Tibial artery (tissue), 4 donors: ENCODE measurements around the gene SPATA20.

Source experiments
- DNase-seq, 2 donors: peaks; one replicate each; pipeline ENCODE4 v3.0.0-alpha.2; 2019
- H3K27ac ChIP-seq, 2 donors: fragments of 200-600 bp; sonication (generic) in 1 of 2; 1 replicate in 1 of 2; 2 replicates in 1 of 2; pipeline ENCODE4 v1.5.1; 2018 to 2019; ENCODE audit warnings: mild to moderate bottlenecking in 1 of 2
- H3K27me3 ChIP-seq, 2 donors: fragments of 200-600 bp; sonication (generic) in 1 of 2; one replicate each; pipeline versions ENCODE4 v1.5.1 to v1.6.0; 2016 to 2019
- H3K36me3 ChIP-seq, 3 donors: fragments of 200-600 bp; sonication (generic) in 2 of 3; one replicate each; pipeline ENCODE4 v1.5.1; 2016 to 2019; ENCODE audit warnings: mild to moderate bottlenecking in 2 of 3
- H3K4me1 ChIP-seq, 4 donors: fragments of 200-600 bp; sonication (generic) in 2 of 4; 1 replicate in 3 of 4; 2 replicates in 1 of 4; pipeline ENCODE4 v1.5.1; 2016 to 2019
- H3K4me3 ChIP-seq, 2 donors: fragments of 200-600 bp; sonication (generic) in 1 of 2; 1 replicate in 1 of 2; 2 replicates in 1 of 2; pipeline ENCODE4 v1.5.1; 2018 to 2019; ENCODE audit warnings: mild to moderate bottlenecking in 2 of 2
- H3K9me3 ChIP-seq, 3 donors: fragments of 200-600 bp; sonication (generic) in 1 of 3; one replicate each; pipeline ENCODE4 v1.5.1; 2016 to 2019
- intact Hi-C: fragments of 100-400 bp; cut with DNase I; formaldehyde crosslinking; loops from one replicate; pipeline ENCODE4 v1.15.0; 2023; ENCODE audit warnings: low total_unique reads
- TF ChIP-seq, protein P1 (sequence below), 2 experiments: fragments of 200-600 bp in 1 of 2; fragments of 450-650 bp in 1 of 2; IDR thresholded peaks; one replicate each; pipeline ENCODE4 v1.5.1; 2017 to 2019; ENCODE audit warnings: antibody characterized with exemption in 2 of 2, mild to moderate bottlenecking in 1 of 2, moderate library complexity in 1 of 2

SPATA20 gene

GRCh38 chr17:50605429-50605828, 58.5 kb downstream of the SPATA20 start:
- Histone ChIP-seq H3K9me3 (no peaks in the 10 kb centered on the region), H3K27ac (no peak overlapping the region), H3K27me3 (peaks cover 0 to 23% of the 10 kb centered on the region in 2 donors), H3K4me3 (no peak overlapping the region), H3K36me3 (no peaks in the 10 kb centered on the region), H3K4me1 (peaks cover 0 to 12% (median 8%) of the 10 kb centered on the region in 4 donors)
- intact Hi-C loops, result no loop called here
- DNase-seq, result no peak
- TF ChIP-seq, protein P1, sequence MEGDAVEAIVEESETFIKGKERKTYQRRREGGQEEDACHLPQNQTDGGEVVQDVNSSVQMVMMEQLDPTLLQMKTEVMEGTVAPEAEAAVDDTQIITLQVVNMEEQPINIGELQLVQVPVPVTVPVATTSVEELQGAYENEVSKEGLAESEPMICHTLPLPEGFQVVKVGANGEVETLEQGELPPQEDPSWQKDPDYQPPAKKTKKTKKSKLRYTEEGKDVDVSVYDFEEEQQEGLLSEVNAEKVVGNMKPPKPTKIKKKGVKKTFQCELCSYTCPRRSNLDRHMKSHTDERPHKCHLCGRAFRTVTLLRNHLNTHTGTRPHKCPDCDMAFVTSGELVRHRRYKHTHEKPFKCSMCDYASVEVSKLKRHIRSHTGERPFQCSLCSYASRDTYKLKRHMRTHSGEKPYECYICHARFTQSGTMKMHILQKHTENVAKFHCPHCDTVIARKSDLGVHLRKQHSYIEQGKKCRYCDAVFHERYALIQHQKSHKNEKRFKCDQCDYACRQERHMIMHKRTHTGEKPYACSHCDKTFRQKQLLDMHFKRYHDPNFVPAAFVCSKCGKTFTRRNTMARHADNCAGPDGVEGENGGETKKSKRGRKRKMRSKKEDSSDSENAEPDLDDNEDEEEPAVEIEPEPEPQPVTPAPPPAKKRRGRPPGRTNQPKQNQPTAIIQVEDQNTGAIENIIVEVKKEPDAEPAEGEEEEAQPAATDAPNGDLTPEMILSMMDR (IDR thresholded peaks at IDR 0.05), result no peak
